H9 (cell line): ENCODE measurements around the gene C2orf68. TPM values are rescaled to one million over a fixed set of nuclear protein-coding genes. Genes with fewer than 3 reads are reported as not detected.

ENCODE experiments used
- DNase-seq: peaks from one replicate; pipeline ENCODE4 v3.0.0-alpha.2; 2017
- H2AFZ ChIP-seq: one replicate; pipeline ENCODE4 v1.6.1; 2013; ENCODE audit warnings: mild to moderate bottlenecking, low read length, control low read depth, moderate library complexity
- H2AK5ac ChIP-seq: 2 replicates; pipeline ENCODE4 v1.6.1; 2013; ENCODE audit warnings: low read length, control low read depth, mixed read lengths; ENCODE audit not compliant: insufficient read length
- H2BK120ac ChIP-seq: one replicate; pipeline ENCODE4 v1.6.1; 2013; ENCODE audit warnings: low read depth, mild to moderate bottlenecking, low read length, control low read depth, inconsistent platforms; ENCODE audit not compliant: poor library complexity, severe bottlenecking
- H2BK12ac ChIP-seq: 2 replicates; pipeline ENCODE4 v1.6.1; 2013; ENCODE audit warnings: low read length, control low read depth, mixed read lengths, low read depth; ENCODE audit not compliant: insufficient read length
- H2BK15ac ChIP-seq: 2 replicates; pipeline ENCODE4 v1.6.1; 2013; ENCODE audit warnings: low read depth, low read length, control low read depth
- H2BK20ac ChIP-seq: one replicate; pipeline ENCODE4 v1.6.1; 2013; ENCODE audit warnings: low read depth, mild to moderate bottlenecking, low read length, control low read depth, inconsistent platforms; ENCODE audit not compliant: poor library complexity, severe bottlenecking
- H2BK5ac ChIP-seq: 2 replicates; pipeline ENCODE4 v1.6.1; 2013; ENCODE audit warnings: low read length, control low read depth, mixed read lengths; ENCODE audit not compliant: insufficient read length
- H3K14ac ChIP-seq: 2 replicates; pipeline ENCODE4 v1.6.1; 2013; ENCODE audit warnings: low read length, control low read depth; ENCODE audit not compliant: insufficient read depth
- H3K18ac ChIP-seq: 2 replicates; pipeline ENCODE4 v1.6.1; 2013; ENCODE audit warnings: low read depth, mild to moderate bottlenecking, mixed read lengths, low read length, control low read depth; ENCODE audit not compliant: insufficient read length
- H3K23ac ChIP-seq: 2 replicates; pipeline ENCODE4 v1.6.1; 2013; ENCODE audit warnings: low read length, control low read depth, mixed read lengths, low read depth; ENCODE audit not compliant: insufficient read length
- H3K23me2 ChIP-seq: 2 replicates; pipeline ENCODE4 v1.6.1; 2013; ENCODE audit warnings: low read depth, mild to moderate bottlenecking, mixed read lengths, low read length, control low read depth; ENCODE audit not compliant: insufficient read length, poor library complexity, severe bottlenecking
- H3K27ac ChIP-seq: 2 replicates; pipeline ENCODE4 v1.5.1; 2013; ENCODE audit warnings: low read length, control low read depth, mixed read lengths, low read depth; ENCODE audit not compliant: insufficient read length
- H3K27me3 ChIP-seq: 2 replicates; pipeline ENCODE4 v1.6.1; 2013; ENCODE audit warnings: low read length, control low read depth, inconsistent platforms; ENCODE audit not compliant: insufficient read depth
- H3K4ac ChIP-seq: 2 replicates; pipeline ENCODE4 v1.6.1; 2013; ENCODE audit warnings: low read depth, mild to moderate bottlenecking, control low read depth, inconsistent platforms, low read length, moderate library complexity
- H3K4me1 ChIP-seq: 2 replicates; pipeline ENCODE4 v1.6.1; 2013; ENCODE audit warnings: low read length, control low read depth, inconsistent platforms; ENCODE audit not compliant: insufficient read depth
- H3K4me2 ChIP-seq: 2 replicates; pipeline ENCODE4 v1.6.1; 2013; ENCODE audit warnings: low read length, control low read depth, mixed read lengths; ENCODE audit not compliant: insufficient read length, insufficient read depth
- H3K56ac ChIP-seq: 2 replicates; pipeline ENCODE4 v1.6.1; 2013; ENCODE audit warnings: low read depth, mild to moderate bottlenecking, mixed read lengths, low read length, control low read depth; ENCODE audit not compliant: insufficient read length
- H3K79me1 ChIP-seq: 2 replicates; pipeline ENCODE4 v1.6.1; 2013; ENCODE audit warnings: low read depth, mild to moderate bottlenecking, moderate library complexity, low read length, control low read depth, inconsistent platforms; ENCODE audit not compliant: insufficient read depth, poor library complexity, severe bottlenecking
- H3K79me2 ChIP-seq: 2 replicates; pipeline ENCODE4 v1.6.1; 2013; ENCODE audit warnings: low read length, control low read depth, inconsistent platforms; ENCODE audit not compliant: insufficient read depth
- H3K9ac ChIP-seq: 2 replicates; pipeline ENCODE4 v1.6.1; 2013; ENCODE audit warnings: low read length, control low read depth, mixed read lengths; ENCODE audit not compliant: insufficient read length; ENCODE audit errors: extremely low read depth
- H3K9me3 ChIP-seq: one replicate; pipeline ENCODE4 v1.6.1; 2013; ENCODE audit warnings: low read depth, low read length, inconsistent platforms; ENCODE audit not compliant: control insufficient read depth
- H3T11ph ChIP-seq: one replicate; pipeline ENCODE4 v1.6.1; 2013; ENCODE audit warnings: mild to moderate bottlenecking, low read length, control low read depth, inconsistent platforms
- H4K20me1 ChIP-seq: one replicate; pipeline ENCODE4 v1.6.1; 2013; ENCODE audit not compliant: control insufficient read depth, insufficient read length, insufficient read depth
- H4K5ac ChIP-seq: 2 replicates; pipeline ENCODE4 v1.6.1; 2013; ENCODE audit warnings: low read depth, mild to moderate bottlenecking, mixed read lengths, low read length, control low read depth; ENCODE audit not compliant: insufficient read length
- H4K8ac ChIP-seq: replicated peaks from 2 replicates; pipeline ENCODE4 v1.6.1; 2013; ENCODE audit warnings: low read length, control low read depth, mixed read lengths, low read depth; ENCODE audit not compliant: insufficient read length
- H4K91ac ChIP-seq: 2 replicates; pipeline ENCODE4 v1.6.1; 2013; ENCODE audit warnings: low read depth, mild to moderate bottlenecking, moderate library complexity, mixed read lengths, low read length, control low read depth; ENCODE audit not compliant: insufficient read length
- H3K27ac Mint-ChIP-seq, 3 experiments: 2 replicates in 2 of 3; 3 replicates in 1 of 3; pipeline ENCODE4 v1.8.0; 2020 to 2021; ENCODE audit warnings: mixed read lengths in 3 of 3, mild to moderate bottlenecking in 1 of 3, moderate library complexity in 1 of 3
- H3K27me3 Mint-ChIP-seq: 2 replicates; pipeline ENCODE4 v1.8.0; 2021; ENCODE audit warnings: low read depth, mild to moderate bottlenecking, moderate library complexity, mixed read lengths
- H3K36me3 Mint-ChIP-seq, 3 experiments: 2 replicates in 2 of 3; 3 replicates in 1 of 3; pipeline ENCODE4 v1.8.0; 2020 to 2021; ENCODE audit warnings: low read depth in 3 of 3, mixed read lengths in 3 of 3; ENCODE audit not compliant: insufficient read depth in 1 of 3
- H3K4me1 Mint-ChIP-seq, 2 experiments: 2 replicates each; pipeline ENCODE4 v1.8.0; 2020; ENCODE audit warnings: mixed read lengths in 2 of 2
- H3K4me3 Mint-ChIP-seq, 2 experiments: 2 replicates in 1 of 2; 3 replicates in 1 of 2; pipeline ENCODE4 v1.8.0; 2020 to 2021; ENCODE audit warnings: mild to moderate bottlenecking in 2 of 2, mixed read lengths in 2 of 2, moderate library complexity in 1 of 2
- H3K9me3 Mint-ChIP-seq, 2 experiments: 2 replicates in 1 of 2; 3 replicates in 1 of 2; pipeline ENCODE4 v1.8.0; 2020; ENCODE audit warnings: mild to moderate bottlenecking in 2 of 2, mixed read lengths in 2 of 2, moderate library complexity in 1 of 2
- CTCF ChIP-seq: fragments of 200-600 bp; sonication (generic); conservative IDR thresholded peaks from 3 replicates; pipeline ENCODE4 v1.8.0; 2021; ENCODE audit warnings: antibody characterized with exemption, mild to moderate bottlenecking
- WGBS: extraction: QIAGEN DNeasy Blood & Tissue Kit; methylation state at CpG from one replicate; pipeline ENCODE4 v1.1.7; 2013; ENCODE audit warnings: missing lambda C conversion rate, low lambda C conversion rate, mixed read lengths; ENCODE audit not compliant: insufficient read length; ENCODE audit errors: extremely low coverage; 5-methylcytosine and 5-hydroxymethylcytosine counted together
- total RNA-seq: library from RNA; stranded (reverse); gene quantifications from 2 replicates; pipeline ENCODE4 v1.2.1, GENCODE V29; 2021

Gene C2orf68
- total RNA-seq, 1 experiment from 2014 or later, result 39.6 TPM

DNA sequence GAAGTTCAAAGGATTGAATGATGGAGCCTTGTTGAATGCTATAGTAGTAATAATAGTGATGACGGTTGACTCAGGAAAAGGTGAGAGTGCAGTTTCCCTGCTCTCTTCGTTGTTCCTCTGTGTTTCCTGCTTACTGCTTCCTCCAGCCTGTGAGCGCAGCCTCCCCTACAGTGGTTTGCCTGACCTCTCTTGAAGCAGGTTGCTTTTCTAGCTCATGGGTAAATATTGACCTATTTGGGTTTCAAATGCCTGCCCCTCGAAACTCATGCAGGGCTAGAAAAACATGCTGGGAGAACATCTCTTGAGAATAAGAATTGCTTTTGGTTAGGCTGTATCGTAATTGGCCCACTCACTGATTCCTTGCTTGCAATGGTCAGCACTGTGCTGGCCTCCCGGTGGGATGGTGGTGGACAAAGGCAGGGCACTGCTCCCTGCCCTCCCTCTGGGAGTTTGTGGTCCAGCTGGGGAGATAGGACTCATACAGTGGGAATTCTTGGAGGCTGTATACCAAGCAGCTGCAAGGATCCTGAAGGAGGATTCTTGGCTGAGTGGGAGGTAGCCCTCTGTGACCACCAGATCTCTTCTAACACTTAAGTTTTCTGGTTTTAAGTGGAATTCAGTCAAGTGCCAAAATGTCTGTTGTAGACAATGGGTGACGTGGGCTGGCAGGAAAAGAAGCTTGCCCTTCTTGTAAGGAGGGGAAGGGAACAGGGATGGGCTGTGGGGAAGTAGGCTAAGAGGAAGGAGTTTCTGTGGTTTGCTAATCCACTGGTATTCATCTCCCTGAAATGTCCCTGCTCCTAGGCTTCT is 21.7 kb downstream of the C2orf68 start:
- H2BK120ac ChIP-seq, result no peak overlapping the region
- Mint-ChIP-seq H3K4me3 (no peak overlapping the region; a peak in 2 of 5 replicates), H3K9me3 (no peaks in the 10 kb centered on the region; a peak in 1 of 5 replicates), H3K27ac (no peak overlapping the region), H3K27me3 (peaks cover 28% of the 10 kb centered on the region), H3K36me3 (no peaks in the 10 kb centered on the region), H3K4me1 (peaks cover 8 to 11% of the 10 kb centered on the region in 2 experiments)
- peaks cover 3% of the 10 kb centered on the region for H3K23me2 ChIP-seq
- no peak overlapping the region for H3T11ph ChIP-seq
- WGBS, result no CpG with 5 or more reads among the region's 7 CpGs
- no peaks in the 10 kb centered on the region; the same call in 1 of the 2 replicates for H3K4me1 ChIP-seq
- H2AFZ ChIP-seq, result no peak overlapping the region
- no peak overlapping the region for H4K5ac ChIP-seq
- H3K18ac ChIP-seq, result no peak overlapping the region
- H2BK15ac ChIP-seq, result no peak overlapping the region
- H2AK5ac ChIP-seq, result no peak overlapping the region
- no peak for DNase-seq
- H3K79me2 ChIP-seq, result no peaks in the 10 kb centered on the region
- H3K14ac ChIP-seq, result no peak overlapping the region
- no peak overlapping the region for H2BK5ac ChIP-seq
- H3K4me2 ChIP-seq, result no peak overlapping the region
- H4K8ac ChIP-seq, result no peak overlapping the region
- no peak overlapping the region for H3K56ac ChIP-seq
- no peak overlapping the region for H3K4ac ChIP-seq
- no peak overlapping the region for H2BK20ac ChIP-seq
- no peaks in the 10 kb centered on the region for H3K79me1 ChIP-seq
- H3K27ac ChIP-seq, result no peak overlapping the region
- no peak overlapping the region for H2BK12ac ChIP-seq
- no peak overlapping the region for H4K91ac ChIP-seq
- H3K9ac ChIP-seq, result no peak overlapping the region
- no peaks in the 10 kb centered on the region for H4K20me1 ChIP-seq
- H3K9me3 ChIP-seq, result no peaks in the 10 kb centered on the region
- TF ChIP-seq CTCF, result no peak
- H3K27me3 ChIP-seq, result no peaks in the 10 kb centered on the region; the same call in 1 of the 2 replicates
- no peak overlapping the region for H3K23ac ChIP-seq
